GM12874 (cell line): ENCODE data around the gene MAGI1.

ENCODE experiments used
- TF ChIP-seq, protein P1 (sequence below): IDR thresholded peaks from 2 replicates; pipeline ENCODE4 v1.5.1; 2011; ENCODE audit warnings: low read depth, mild to moderate bottlenecking, control low read depth, low read length, moderate library complexity; ENCODE audit not compliant: insufficient read depth

MAGI1 gene

GRCh38 chr3:65979162-65979561, 59.6 kb downstream of the MAGI1 start:
- TF ChIP-seq, protein P1, sequence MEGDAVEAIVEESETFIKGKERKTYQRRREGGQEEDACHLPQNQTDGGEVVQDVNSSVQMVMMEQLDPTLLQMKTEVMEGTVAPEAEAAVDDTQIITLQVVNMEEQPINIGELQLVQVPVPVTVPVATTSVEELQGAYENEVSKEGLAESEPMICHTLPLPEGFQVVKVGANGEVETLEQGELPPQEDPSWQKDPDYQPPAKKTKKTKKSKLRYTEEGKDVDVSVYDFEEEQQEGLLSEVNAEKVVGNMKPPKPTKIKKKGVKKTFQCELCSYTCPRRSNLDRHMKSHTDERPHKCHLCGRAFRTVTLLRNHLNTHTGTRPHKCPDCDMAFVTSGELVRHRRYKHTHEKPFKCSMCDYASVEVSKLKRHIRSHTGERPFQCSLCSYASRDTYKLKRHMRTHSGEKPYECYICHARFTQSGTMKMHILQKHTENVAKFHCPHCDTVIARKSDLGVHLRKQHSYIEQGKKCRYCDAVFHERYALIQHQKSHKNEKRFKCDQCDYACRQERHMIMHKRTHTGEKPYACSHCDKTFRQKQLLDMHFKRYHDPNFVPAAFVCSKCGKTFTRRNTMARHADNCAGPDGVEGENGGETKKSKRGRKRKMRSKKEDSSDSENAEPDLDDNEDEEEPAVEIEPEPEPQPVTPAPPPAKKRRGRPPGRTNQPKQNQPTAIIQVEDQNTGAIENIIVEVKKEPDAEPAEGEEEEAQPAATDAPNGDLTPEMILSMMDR: no peak

DNA sequence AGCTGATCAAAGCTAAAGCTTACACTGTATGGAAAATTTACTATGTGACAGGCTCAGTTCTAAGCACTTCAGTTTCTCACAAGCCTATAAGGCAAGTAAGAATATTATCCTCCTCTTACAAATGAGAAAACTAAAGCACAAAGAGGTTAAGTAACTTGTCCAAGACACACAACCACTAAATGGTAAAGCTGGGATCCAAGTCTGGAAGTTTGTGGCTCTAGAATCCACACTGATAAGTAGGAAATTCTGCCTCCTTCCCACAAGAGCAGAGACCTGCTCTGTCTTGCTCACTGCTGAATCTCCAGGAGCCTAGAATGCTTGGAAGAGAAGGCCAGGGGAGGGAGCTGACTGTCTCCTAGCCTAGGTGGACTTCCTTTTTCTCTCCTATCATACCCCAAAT, 60.6 kb downstream of the MAGI1 start:
- TF ChIP-seq, protein P1: no peak

- TF ChIP-seq, protein P1: no peak
Measured at GRCh38 chr3:65975032-65975431, 63.7 kb downstream of the MAGI1 start.

DNA sequence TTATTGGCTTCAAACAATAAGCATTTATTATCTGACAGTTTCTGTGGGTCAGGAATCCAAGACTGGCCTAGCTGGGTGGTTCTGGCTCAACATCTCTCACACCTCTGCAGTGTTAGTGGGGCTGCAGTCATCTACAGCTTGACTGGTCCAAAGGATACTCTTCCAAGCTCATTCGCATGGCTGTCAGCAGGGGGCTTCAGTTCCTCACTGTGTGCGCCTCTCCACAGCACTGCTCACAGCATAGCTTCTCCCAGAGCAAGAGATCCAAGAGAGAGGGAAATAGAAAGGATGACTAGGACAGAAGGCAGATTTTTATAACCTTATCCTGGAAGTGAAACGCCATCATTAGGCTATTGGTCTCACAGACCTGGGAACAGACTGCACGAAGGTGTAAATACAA, 64.2 kb downstream of the MAGI1 start:
- TF ChIP-seq, protein P1: no peak

DNA sequence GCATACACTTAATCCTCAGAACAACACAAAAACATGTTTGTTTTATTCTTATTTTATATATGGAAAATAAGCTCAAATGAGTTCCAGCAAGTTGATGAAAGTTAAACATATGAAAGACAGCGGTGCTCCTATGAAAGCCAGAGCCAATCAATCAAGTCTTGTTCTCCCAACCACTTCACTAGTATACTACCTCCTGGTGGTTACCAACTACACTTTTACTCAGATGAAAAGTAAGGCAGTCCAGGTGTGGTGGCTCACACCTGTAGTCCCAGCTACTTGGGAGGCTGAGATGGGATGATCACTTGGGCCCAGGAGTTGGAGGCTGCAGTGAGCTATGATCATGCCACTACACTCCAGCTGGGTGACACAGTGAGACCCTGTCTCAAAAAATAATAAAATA, 66.0 kb downstream of the MAGI1 start:
- TF ChIP-seq, protein P1: no peak

GRCh38 chr3:65971293-65972252, 67.1 kb downstream of the MAGI1 start:
- TF ChIP-seq, protein P1: no peak

GRCh38 chr3:65968996-65969395, 69.7 kb downstream of the MAGI1 start:
- TF ChIP-seq, protein P1: no peak
